HG03103 (cell line): ENCODE data around the gene MYH10.

Source experiments
- ATAC-seq: cut with Tn5 transposase; IDR thresholded peaks from one replicate; pipeline ENCODE4 v1.9.1; 2021; ENCODE audit warnings: low read depth; ENCODE audit not compliant: unreplicated experiment

The MYH10 gene

DNA sequence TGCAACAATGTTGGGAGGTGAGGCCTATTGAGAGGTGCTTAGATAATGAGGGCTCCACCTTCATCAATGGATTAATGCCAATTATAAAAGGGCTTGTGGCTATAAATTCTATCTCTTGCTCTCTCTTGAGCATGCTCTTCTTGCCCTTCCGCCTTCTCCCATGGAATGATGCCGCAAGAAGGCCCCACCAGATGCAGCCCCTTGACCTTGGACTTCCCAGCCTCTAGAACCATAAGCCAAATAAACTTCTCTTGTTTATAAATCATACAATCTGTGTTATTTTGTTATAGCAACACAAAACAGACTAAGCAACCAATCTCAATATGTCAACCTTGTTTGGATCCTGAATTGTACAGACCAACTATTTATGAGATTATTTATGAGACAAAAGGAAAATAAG lies 20.0 kb downstream of the MYH10 start:
- ATAC-seq = no peak

DNA sequence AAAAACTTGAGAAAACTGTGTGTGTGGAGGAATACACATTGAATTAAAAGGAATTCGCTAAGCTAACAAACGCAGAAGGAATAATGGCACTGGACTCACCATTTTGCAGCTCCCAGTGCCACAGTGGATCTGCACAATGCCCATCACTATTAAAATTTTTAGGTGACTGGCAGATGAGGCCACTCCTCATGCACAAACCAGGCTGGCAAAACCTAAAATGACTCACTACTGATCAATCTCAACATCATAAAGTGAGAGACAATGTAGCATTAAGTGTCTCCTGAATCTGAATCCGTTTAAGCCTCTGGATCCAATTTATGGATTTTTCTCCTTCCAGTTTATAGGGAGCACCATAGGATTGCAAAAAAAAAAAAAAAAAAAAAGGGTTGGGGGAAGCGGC lies 20.6 kb downstream of the MYH10 start:
- no peak for ATAC-seq

DNA sequence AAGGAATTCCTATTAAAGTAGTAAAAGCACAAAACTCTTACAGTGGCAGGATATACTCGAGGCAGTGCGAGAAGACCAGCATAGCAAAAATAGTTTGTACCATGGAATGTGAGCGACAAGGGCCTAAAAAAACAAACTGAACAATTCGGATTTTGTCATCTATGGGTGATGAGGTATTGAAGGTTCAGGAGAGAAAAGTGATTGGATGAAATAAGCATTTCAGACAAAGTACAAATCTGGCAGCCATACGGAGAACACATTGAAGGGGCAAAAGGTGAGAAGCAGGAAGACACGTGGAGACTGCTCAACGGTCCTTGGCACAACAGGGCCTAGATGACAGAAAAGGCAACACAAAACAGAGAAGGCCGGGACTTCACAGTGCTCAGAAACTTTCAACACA lies 22.5 kb downstream of the MYH10 start:
- ATAC-seq = no peak

DNA sequence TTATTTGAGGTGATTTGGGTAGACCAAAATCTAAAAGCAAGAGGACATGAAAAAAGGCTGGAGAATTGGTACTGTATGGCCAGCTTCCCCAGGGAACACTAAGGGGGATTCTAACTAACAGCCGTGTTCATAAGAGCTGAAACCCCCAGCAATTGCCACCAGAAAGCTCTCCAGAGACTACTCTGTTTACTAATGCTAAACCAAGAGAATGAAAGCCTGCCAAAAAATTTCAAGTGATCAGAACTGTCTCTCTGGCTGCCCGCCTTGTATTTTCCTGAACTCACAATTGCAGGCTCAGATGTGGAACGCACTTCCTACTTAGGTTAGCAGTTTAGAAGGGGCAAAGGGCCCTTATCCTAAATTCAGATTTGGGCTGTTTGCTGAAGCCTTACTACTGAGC lies 24.1 kb downstream of the MYH10 start:
- no peak for ATAC-seq

DNA sequence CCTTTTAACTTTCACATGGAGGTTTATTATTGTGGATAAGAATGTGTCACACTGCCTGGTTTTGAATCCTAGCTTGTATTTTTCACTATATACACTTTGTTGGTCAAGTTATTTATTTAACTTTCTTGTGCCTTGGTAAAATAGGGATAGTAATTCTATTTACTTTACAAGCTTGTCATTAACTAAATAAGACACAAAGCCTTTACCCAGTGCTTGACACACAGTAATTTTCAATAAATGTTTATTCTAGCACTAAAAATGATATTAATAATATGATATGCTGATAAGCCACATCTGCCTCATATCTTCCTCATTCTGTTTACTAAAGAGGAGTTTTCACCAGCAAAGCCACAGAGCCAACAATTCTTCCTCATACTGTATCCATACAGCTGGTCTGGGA lies 27.8 kb downstream of the MYH10 start:
- no peak for ATAC-seq

DNA sequence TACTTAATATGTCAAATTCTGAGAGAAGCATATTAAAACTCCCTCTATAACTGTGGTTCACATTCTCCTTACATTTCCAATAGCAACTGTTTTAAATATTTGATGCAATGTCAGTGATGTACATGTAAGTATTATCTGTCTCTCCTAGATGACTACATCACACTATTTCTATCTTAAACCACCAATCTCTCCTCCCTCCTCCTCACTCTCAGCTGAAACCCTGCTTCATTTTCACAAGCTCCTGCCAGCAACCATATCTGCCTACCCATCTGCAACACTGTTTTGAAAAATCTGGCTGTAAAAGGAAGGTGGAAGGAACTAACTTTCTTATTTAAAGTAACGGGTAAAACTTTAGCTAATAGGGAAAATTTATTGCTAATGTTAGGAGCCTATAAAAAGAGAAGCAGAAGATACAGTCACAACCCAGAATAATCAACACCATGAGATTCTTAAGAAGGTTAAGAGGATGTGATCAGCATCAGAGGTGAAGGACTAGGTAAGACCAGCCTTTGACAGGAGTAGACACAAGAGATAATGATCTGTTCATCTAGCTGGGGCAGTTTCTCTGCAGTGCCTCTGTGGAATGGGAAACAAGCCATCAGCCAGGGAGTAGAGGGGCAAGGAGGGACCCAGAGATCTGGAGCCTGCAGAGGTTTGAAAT lies 31.0 kb downstream of the MYH10 start:
- no peak for ATAC-seq

DNA sequence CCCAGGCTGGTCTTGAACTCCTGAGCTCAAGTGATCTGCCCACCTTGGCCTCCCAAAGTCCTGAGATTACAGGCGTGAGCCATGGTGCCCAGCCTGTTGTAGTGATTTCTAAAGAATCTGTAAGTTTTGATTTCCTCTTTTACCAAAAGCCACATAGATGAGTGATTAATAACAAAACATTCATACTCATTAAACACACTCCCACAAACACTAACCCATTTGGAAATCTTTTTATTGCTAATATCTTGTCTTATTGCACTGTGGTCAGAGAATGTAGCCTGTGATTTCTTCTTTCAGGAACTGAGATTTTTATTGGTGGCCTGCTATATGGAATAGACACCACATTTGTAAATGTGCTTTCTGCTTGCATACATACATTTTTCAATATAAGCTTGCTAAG lies 31.6 kb downstream of the MYH10 start:
- no peak for ATAC-seq

DNA sequence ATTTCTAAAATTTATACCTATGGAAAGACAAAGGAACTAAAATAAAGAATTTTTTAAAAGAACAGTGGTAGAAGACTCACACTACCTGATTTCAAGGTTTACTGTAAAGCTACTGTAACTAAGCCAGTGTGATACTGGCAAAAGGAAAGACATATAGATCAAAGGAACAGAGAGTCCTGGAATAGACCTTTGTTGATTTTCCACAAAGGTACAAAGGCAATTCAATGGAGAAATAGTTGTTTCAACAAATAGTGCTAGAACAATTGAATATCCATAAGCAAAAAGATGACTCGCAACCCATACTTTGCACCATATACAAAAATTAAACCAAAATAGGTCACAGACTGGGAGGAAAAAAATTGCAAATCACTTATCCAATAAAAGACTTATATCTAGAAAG lies 36.7 kb downstream of the MYH10 start:
- no peak for ATAC-seq

DNA sequence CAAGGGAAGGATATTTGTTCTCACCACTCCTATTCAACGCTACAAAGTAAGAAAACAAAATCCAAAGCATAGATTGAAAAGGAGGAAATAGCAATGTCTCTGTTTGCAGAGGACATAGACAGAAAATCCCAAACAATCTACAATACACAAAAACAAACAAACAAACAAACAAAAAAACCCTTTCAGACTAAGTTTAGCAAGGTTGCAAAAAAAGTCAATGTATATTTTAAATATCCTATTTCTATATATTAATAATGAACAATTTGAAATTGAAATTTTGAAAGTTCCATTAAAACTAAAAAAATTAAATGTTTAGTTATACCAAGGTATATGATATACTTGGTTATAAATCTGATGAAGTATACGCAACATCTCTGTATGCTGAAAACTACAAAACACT lies 37.2 kb downstream of the MYH10 start:
- no peak for ATAC-seq

DNA sequence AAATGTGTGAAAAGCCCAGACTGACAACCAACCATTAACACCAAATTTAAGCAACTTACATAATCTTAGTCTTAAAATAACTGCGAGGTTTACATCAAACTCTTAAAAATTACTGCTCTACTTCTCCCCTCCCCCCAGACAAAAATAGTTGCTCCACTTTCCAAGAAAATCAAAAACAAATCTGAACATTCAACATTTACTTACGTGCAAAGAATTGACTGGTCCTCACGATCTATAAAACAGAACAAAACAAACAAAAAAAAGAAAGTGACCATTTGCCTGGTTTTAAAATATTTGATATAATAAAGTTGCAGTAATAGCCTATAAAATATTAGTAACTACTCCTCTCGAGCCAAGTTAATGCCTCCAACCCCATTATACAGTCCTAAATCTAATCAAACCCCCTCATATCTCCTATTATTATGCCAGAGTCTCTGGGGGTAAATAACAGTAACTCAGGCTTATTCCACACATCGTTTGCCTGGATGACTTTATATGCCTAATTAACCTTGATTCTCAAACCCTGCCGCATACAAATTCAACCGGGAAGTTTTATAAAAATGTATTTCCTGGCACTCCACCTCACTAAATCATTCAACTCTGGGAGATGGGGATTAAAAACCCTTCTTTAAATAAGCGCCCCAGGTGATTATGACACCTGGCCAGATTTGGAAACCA lies 41.5 kb downstream of the MYH10 start:
- ATAC-seq = no peak

DNA sequence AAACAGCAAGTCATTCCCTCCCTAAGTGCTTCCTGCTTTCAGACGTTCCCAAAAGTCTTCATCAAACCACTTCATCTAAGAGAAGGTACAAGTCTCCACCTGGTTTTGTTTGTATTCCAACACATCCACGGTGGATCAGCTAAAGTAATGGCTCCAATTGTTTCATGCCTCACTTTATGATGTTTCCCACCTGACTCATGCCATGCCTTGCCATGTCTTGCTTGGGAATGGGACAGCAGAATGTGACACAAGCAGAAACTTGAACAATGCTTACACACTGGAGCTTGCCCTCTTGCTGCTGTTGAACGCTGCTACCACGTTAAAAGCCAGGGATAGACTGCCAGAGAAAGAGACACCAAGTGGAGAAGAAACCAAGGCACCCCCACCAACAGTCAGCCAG lies 43.8 kb downstream of the MYH10 start:
- no peak for ATAC-seq

DNA sequence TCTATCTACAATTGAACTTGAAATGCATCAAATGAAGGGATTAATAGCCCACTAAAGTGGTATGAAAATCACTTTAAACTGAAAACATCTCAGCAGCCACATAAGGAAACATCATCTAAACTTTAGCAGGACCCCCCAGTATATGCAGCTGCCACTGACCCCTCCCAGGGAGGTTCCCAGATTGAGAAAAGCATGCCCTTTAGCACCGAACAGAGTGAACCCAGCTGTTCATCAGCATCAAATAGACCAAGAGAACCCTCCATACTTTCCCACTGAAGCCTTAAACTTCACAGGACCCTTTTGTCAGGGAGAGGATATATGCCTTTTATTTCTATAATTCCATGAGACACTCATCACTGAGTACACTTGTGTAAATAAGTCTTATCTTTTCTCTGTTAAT lies 44.6 kb downstream of the MYH10 start:
- ATAC-seq = no peak

DNA sequence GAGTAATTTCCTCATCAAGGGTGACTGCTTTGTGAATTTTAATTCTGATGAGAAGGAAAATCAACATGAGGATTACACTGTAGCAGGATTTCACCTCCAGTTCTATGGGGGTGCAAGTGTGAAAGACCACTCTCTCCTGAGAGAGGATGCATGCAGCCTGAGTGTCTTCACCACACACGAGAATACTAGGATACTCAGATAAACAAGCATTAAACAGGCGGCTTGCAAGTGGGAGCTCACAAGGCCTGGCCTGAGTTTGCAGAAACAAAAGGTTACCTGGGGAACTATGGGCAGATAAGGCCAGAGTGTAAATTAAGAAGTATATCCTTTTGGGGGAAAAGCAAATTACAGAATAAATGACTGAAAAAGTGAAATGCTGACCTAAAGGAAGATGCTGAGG lies 46.6 kb downstream of the MYH10 start:
- ATAC-seq = no peak

DNA sequence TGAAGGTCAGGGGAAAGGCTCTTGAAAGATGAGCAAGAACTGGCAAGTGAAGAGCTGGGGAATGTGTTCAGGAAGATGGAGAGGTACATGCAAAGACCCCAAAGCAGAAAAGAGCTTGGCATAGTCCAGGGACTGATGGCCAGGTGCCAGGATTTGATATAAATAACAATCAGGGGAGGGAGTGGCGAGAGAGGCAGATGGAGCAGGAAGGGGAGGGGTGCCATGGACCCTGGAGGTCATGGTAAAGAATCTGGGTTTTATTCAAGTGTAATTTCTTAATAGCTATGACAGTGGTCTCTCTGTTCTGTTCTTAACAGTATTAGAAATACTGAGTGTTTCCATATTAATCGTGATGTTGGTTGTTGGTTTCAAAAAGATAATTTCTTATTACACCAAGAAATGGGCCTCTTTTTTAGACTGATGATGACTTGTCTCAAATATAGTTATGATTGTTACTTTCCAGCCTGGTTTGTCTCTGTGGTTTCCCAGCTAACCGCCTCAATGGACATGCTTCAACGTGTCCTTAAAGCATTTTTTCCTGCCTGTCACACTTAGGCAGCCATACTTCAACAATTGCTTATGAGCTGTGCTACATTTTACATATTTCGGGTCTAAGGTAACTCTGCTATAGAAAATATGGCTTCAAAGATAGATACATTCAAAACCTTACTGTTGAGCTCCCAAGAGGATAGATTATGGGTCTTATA lies 49.4 kb downstream of the MYH10 start:
- ATAC-seq = no peak

DNA sequence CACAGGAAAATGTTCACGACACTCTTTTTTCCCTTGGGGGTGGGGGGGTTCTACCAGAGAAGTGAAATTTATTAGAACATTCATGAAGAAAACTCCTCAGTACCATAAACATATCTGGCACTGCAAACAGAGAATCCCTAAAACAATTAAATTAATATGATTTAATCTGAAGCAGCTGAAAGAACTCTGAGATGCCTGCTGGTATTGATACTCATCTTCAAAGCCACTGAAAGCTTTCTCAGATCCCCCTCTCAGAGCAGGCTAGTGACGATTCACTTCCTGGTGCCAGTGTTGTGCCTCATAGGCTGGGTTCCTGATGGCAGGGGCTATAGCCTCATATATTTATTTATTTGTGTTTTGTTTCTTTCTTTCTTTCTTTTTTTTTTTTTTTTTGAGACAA lies 52.7 kb downstream of the MYH10 start:
- no peak for ATAC-seq

DNA sequence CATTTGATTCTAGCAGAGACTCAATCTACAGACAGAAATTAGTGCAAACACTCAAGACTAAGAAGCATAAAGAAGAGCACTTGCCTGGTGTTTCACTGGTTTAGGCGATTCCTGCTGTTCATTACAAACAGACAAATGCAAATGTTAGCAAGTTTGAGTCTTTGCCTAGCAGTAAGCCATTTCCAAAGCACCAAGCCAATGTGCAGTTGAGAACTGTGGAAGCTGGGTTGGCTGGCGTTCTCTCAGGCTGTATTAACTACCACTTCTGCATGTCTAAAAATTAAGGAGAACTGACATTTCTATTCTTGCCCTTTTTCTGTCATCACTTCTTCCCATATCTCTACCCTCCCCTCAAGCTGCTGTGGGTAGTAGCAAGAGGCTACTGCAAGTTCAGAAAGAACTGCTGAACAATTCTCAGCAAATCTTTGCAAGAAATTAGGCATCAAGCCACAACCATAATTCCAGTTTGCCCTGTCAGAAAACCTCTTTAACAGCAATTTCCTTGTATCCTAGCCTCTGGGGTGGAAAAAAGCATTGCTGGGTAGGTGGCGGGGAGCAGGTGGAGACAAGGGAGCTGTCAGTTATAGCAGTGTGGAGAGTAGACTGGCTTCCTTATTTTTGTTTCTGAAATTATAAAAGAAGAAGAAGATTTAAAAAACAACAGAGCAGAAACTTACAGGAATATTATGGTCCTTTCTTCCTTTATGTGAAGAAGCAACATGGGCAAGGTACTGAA lies 53.8 kb downstream of the MYH10 start:
- no peak for ATAC-seq

DNA sequence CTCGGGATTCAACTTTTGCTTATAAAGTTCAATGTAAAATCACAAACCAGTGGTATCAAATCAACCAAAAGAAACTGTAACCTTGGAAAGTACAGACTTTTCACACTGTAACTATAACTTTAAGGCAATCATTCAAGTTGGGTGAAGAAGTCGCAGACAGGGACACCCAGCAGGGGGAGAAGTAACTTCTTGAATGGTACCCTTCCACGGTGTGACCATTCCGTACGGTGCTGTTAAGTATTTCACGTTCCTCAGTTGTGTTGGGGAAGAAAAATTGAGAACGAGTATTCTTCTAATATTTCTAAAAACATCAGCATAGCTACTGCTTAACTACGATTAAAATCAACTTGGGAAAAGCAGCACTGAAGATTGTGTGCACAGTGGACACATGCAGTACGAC lies 55.8 kb downstream of the MYH10 start:
- no peak for ATAC-seq

DNA sequence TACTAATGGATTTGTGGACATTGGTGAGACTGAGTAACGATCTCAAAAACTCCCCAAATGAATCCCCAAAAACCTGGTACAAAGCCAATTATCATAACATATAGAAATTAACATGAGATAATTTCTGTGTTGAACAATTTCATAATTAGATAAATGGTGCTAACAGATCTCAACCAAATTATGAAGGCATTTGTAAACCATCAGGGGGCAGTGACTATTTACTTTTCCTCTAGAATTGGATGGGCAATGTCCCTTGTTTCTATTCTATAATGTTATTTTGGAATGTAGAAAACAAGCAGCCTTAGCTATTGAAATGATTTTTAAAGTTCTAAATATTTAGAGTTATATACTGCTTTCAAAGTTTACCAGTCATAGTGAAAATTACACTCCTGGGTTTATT lies 57.8 kb downstream of the MYH10 start:
- ATAC-seq = no peak

DNA sequence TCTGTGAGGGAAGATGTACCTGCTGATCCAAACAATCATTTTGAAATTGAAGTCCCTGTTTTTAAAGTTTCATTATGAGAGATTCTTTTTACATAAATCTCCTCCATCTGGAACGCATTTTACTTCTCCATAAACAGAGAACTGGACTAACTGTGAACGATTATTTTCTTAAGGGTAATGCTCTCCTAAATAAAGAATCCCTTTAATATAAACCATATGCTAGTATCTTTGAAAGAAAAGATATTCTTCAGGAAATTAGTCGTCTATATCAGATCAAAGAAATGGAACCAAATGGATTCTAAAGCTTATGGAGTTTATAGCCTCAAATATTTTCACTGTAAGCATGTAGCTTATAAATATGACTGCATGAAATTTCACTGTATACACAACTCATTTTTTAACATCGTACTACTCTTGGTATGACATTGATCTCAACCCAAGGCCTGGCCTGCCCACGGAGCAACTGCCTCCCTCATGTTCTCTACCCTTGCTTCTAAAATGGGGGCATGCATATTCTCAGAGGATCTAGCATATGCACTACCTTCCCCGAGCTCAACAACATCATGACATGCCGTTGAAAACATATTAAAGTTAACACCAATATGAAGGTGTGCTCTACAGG lies 66.4 kb downstream of the MYH10 start:
- ATAC-seq = no peak

DNA sequence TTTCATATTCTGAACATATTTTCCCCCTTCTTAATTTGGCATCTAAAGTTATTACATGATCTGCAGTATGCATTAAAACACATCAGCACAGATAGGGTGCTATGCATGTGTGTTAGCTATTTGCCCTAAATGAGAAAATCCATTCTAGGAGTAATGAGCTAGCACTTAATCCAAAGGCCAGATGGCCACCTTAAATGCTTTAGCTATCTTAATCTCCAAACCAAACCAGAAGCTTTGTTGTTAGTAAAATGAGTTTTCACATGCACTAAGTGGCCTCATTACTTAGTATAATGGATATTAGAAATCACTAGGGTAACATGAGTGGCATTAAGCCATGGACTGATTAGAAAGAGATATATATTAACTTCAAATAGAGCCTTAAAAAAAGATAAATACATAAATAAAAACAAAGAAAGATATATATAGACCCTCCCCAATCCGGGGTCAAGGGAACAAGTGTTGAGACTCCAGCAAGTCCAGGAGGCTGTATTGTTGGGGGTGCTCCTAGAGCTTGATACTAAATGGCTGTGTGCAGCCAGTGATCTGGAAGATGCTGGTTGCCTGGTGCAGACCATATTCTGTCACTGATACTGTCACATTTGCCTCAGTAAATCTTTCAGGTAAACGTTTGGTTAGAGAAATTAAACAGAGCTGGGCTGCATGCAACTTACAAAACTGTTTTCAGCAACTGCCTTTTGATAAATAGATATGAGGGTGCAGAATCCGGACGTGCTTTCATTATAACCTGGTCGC lies 67.3 kb downstream of the MYH10 start:
- no peak for ATAC-seq
